Thoracic aorta (tissue), 2 donors: ENCODE measurements around the gene TUBB2B. TPM values are rescaled to one million over a fixed set of nuclear protein-coding genes. Genes with fewer than 3 reads are reported as not detected.

ENCODE experiments used
- ATAC-seq: fragments of 150-250 bp; one replicate; pipeline ENCODE4 v1.8.0; 2017; ENCODE audit warnings: low read depth; ENCODE audit not compliant: insufficient number of reproducible peaks, low FRiP score
- DNase-seq: peaks from one replicate; pipeline ENCODE4 v3.0.0-alpha.2; 2020; ENCODE audit warnings: low spot score
- H3K27ac ChIP-seq, 2 donors: fragments of 200-600 bp; sonication (generic); 1 replicate in 1 of 2; 2 replicates in 1 of 2; pipeline ENCODE4 v1.5.1; 2016; ENCODE audit warnings: mild to moderate bottlenecking in 2 of 2, moderate library complexity in 2 of 2
- H3K27me3 ChIP-seq: fragments of 200-600 bp; sonication (generic); replicated peaks from 2 replicates; pipeline ENCODE4 v1.6.0; 2016; ENCODE audit warnings: mild to moderate bottlenecking; ENCODE audit not compliant: insufficient read depth
- H3K36me3 ChIP-seq: fragments of 200-600 bp; sonication (generic); one replicate; pipeline ENCODE4 v1.5.1; 2016
- H3K4me1 ChIP-seq, 2 donors: fragments of 200-600 bp; sonication (generic); 1 replicate in 1 of 2; 2 replicates in 1 of 2; pipeline versions ENCODE4 v1.5.1 to v1.6.0; 2016; ENCODE audit warnings: low read depth in 2 of 2, mild to moderate bottlenecking in 1 of 2; ENCODE audit not compliant: control insufficient read depth in 1 of 2
- H3K4me3 ChIP-seq: fragments of 200-600 bp; sonication (generic); 2 replicates; pipeline ENCODE4 v1.5.1; 2016; ENCODE audit warnings: mild to moderate bottlenecking
- H3K9me3 ChIP-seq: fragments of 200-600 bp; sonication (generic); 2 replicates; pipeline ENCODE4 v1.5.1; 2016
- CTCF ChIP-seq: fragments of 200-600 bp; sonication (generic); IDR thresholded peaks from one replicate; pipeline ENCODE4 v1.5.1; 2019; ENCODE audit warnings: antibody characterized with exemption
- total RNA-seq, 2 donors: library from RNA; depleted of rRNA; stranded (reverse); fragments of >200 nt; gene quantifications; one replicate each; pipeline versions ENCODE4 v1.1.0 to v1.2.3, GENCODE V29; 2016

The TUBB2B gene
- 1 to 10 TPM; 1.8 to 3.2 TPM for total RNA-seq

GRCh38 chr6:3227363-3228045, at the start of gene TUBB2B:
TUBB2B (minus strand) TSS chr6:3227653; CDS start chr6:3227543, 110 bp downstream.
- no peak for ATAC-seq
- H3K9me3 ChIP-seq, result no peaks in the 10 kb centered on the region
- TF ChIP-seq CTCF, result no peak
- peaks cover 26 to 57% of the 10 kb centered on the region in 2 donors for H3K4me1 ChIP-seq
- no peak within 1 kb of the TSS for H3K27ac ChIP-seq
- no peaks in the 10 kb centered on the region for H3K36me3 ChIP-seq
- peaks cover 26% of the 10 kb centered on the region for H3K27me3 ChIP-seq
- H3K4me3 ChIP-seq, result peak within 1 kb of the TSS; percentile 67
- DNase-seq, result no peak

GRCh38 chr6:3277251-3277650, 49.8 kb upstream of the TUBB2B start:
- H3K27ac ChIP-seq, result no peak overlapping the region
- DNase-seq (no peak), ATAC-seq (no peak)

GRCh38 chr6:3276174-3277167, 49.0 kb upstream of the TUBB2B start:
- Histone ChIP-seq H3K4me3 (no peak overlapping the region), H3K36me3 (peaks cover 22% of the 10 kb centered on the region), H3K27me3 (no peaks in the 10 kb centered on the region), H3K27ac (no peak overlapping the region), H3K9me3 (no peaks in the 10 kb centered on the region), H3K4me1 (peaks cover 0 to 13% of the 10 kb centered on the region in 2 donors)
- no peak for ATAC-seq
- no peak for TF ChIP-seq CTCF
- DNase-seq, result no peak

More at GRCh38 chr6:3277251-3277650, 49.8 kb upstream of the TUBB2B start:
- Histone ChIP-seq H3K9me3 (no peaks in the 10 kb centered on the region), H3K36me3 (peaks cover 14% of the 10 kb centered on the region), H3K4me1 (peaks cover 5 to 21% of the 10 kb centered on the region in 2 donors), H3K27me3 (no peaks in the 10 kb centered on the region), H3K4me3 (no peak overlapping the region)
- TF ChIP-seq CTCF, result no peak

GRCh38 chr6:3273707-3274521, 46.5 kb upstream of the TUBB2B start:
- H3K27me3 ChIP-seq, result no peaks in the 10 kb centered on the region
- no peak for ATAC-seq
- no peak for TF ChIP-seq CTCF
- no peak overlapping the region for H3K27ac ChIP-seq
- H3K4me3 ChIP-seq, result no peak overlapping the region
- no peak for DNase-seq
- peaks cover 26% of the 10 kb centered on the region for H3K36me3 ChIP-seq
- H3K9me3 ChIP-seq, result no peaks in the 10 kb centered on the region
- H3K4me1 ChIP-seq, result no peaks in the 10 kb centered on the region
